Measurements from ENCODE around the gene GBE1.

The GBE1 gene

GRCh38 chr3:81579744-81580143 lies 181.7 kb downstream of the GBE1 start:
- WGBS, result 95% methylated on average over 1 of the region's 2 CpGs
- no peak overlapping the region for H4K91ac ChIP-seq (ENCODE audit: low read length)
- no peak overlapping the region for H3K14ac ChIP-seq (ENCODE audit: low read length in 2 of 2)
- no peak overlapping the region for H2AFZ ChIP-seq (ENCODE audit: low read depth, low read length)
- H3K27me3 ChIP-seq (ENCODE audit: control insufficient read depth in 1 of 2, insufficient read depth in 1 of 2, low read length in 2 of 2), result no peaks in the 10 kb centered on the region
- no peak overlapping the region for H3K4me3 ChIP-seq (ENCODE audit: insufficient read depth in 1 of 2, low read depth in 1 of 2, low read length in 2 of 2)
- DNase-seq, result no peak
- no peak overlapping the region for H2BK15ac ChIP-seq (ENCODE audit: low read depth, poor library complexity, severe bottlenecking)
- H3K4ac ChIP-seq (ENCODE audit: low read depth in 1 of 2, low read length in 2 of 2), result no peak overlapping the region
- H3K36me3 ChIP-seq (ENCODE audit: control insufficient read depth in 1 of 2, insufficient read depth in 2 of 2, low read depth in 1 of 2, low read length in 2 of 2), result peaks cover 0 to 72% of the 10 kb centered on the region in 2 experiments
- H3K79me1 ChIP-seq (replicated peaks; ENCODE audit: low read length, poor library complexity, severe bottlenecking), result no peaks in the 10 kb centered on the region
- H3K23ac ChIP-seq (ENCODE audit: low read length in 2 of 2), result no peak overlapping the region
- H2BK12ac ChIP-seq (ENCODE audit: low read length in 2 of 2), result no peak overlapping the region
- no peak overlapping the region for H3K4me2 ChIP-seq (ENCODE audit: low read length, poor library complexity, severe bottlenecking)
- H3K27ac ChIP-seq (ENCODE audit: low read length, poor library complexity, severe bottlenecking), result no peak overlapping the region
- H2AK5ac ChIP-seq (ENCODE audit: low read length, severe bottlenecking), result no peak overlapping the region
- no peak overlapping the region for H2BK120ac ChIP-seq (ENCODE audit: low read depth, low read length)
- H3K9ac ChIP-seq (ENCODE audit: low read length), result no peak overlapping the region
- H3K9me3 ChIP-seq (ENCODE audit: control insufficient read depth, low read length), result no peaks in the 10 kb centered on the region
- H3K4me1 ChIP-seq (ENCODE audit: control insufficient read depth, insufficient read depth, low read depth, low read length), result no peaks in the 10 kb centered on the region
- no peak overlapping the region for H3K18ac ChIP-seq (ENCODE audit: low read depth in 1 of 2, low read length in 2 of 2)
- no peak overlapping the region for H2BK5ac ChIP-seq (ENCODE audit: low read depth, low read length, poor library complexity, severe bottlenecking)
- no peak overlapping the region for H4K8ac ChIP-seq (ENCODE audit: low read length)

GRCh38 chr3:81572201-81572756 lies 189.2 kb downstream of the GBE1 start:
- no peak overlapping the region for H3K4me2 ChIP-seq (ENCODE audit: low read length, poor library complexity, severe bottlenecking)
- no peak overlapping the region for H4K91ac ChIP-seq (ENCODE audit: low read length)
- no CpG with 5 or more reads among the region's 1 CpG for WGBS
- H3K14ac ChIP-seq (ENCODE audit: low read length in 2 of 2), result no peak overlapping the region
- no peak overlapping the region for H2AFZ ChIP-seq (ENCODE audit: low read depth, low read length)
- no peaks in the 10 kb centered on the region for H3K27me3 ChIP-seq (ENCODE audit: control insufficient read depth in 1 of 2, insufficient read depth in 1 of 2, low read length in 2 of 2)
- no peak overlapping the region for H2BK5ac ChIP-seq (ENCODE audit: low read depth, low read length, poor library complexity, severe bottlenecking)
- no peak overlapping the region for H3K4me3 ChIP-seq (ENCODE audit: insufficient read depth in 1 of 2, low read depth in 1 of 2, low read length in 2 of 2)
- no peak overlapping the region for H2BK15ac ChIP-seq (ENCODE audit: low read depth, poor library complexity, severe bottlenecking)
- peaks cover 0 to 73% of the 10 kb centered on the region in 2 experiments for H3K36me3 ChIP-seq (ENCODE audit: control insufficient read depth in 1 of 2, insufficient read depth in 2 of 2, low read depth in 1 of 2, low read length in 2 of 2)
- no peak overlapping the region for H4K8ac ChIP-seq (ENCODE audit: low read length)
- no peak for DNase-seq
- H3K27ac ChIP-seq (ENCODE audit: low read length, poor library complexity, severe bottlenecking), result no peak overlapping the region
- H3K9ac ChIP-seq (ENCODE audit: low read length), result no peak overlapping the region
- no peaks in the 10 kb centered on the region for H3K4me1 ChIP-seq (ENCODE audit: control insufficient read depth, insufficient read depth, low read depth, low read length)
- no peak overlapping the region for H2BK12ac ChIP-seq (ENCODE audit: low read length in 2 of 2)
- no peak overlapping the region for H3K23ac ChIP-seq (ENCODE audit: low read length in 2 of 2)
- H3K18ac ChIP-seq (ENCODE audit: low read depth in 1 of 2, low read length in 2 of 2), result no peak overlapping the region
- H3K9me3 ChIP-seq (ENCODE audit: control insufficient read depth, low read length), result no peaks in the 10 kb centered on the region
- H2AK5ac ChIP-seq (ENCODE audit: low read length, severe bottlenecking), result no peak overlapping the region
- no peaks in the 10 kb centered on the region for H3K79me1 ChIP-seq (replicated peaks; ENCODE audit: low read length, poor library complexity, severe bottlenecking)
- no peak overlapping the region for H3K4ac ChIP-seq (ENCODE audit: low read depth in 1 of 2, low read length in 2 of 2)
- no peak overlapping the region for H2BK120ac ChIP-seq (ENCODE audit: low read depth, low read length)

- H3K36me3 ChIP-seq (ENCODE audit: control insufficient read depth in 1 of 2, insufficient read depth in 2 of 2, low read depth in 1 of 2, low read length in 2 of 2), result peaks cover 0 to 63% of the 10 kb centered on the region in 2 experiments
- WGBS, result over 99% methylated on average over 4 of the region's 5 CpGs
Measured at GRCh38 chr3:81568378-81568777, 193.1 kb downstream of the GBE1 start.

GRCh38 chr3:81565041-81565440 lies 196.4 kb downstream of the GBE1 start:
- Histone ChIP-seq H3K36me3 (ENCODE audit: control insufficient read depth in 1 of 2, insufficient read depth in 2 of 2, low read depth in 1 of 2, low read length in 2 of 2) (peaks cover 0 to 68% of the 10 kb centered on the region in 2 experiments), H3K4me2 (ENCODE audit: low read length, poor library complexity, severe bottlenecking) (no peak overlapping the region), H2AFZ (ENCODE audit: low read depth, low read length) (no peak overlapping the region), H3K4me1 (ENCODE audit: control insufficient read depth, insufficient read depth, low read depth, low read length) (no peaks in the 10 kb centered on the region), H2BK120ac (ENCODE audit: low read depth, low read length) (no peak overlapping the region), H2BK15ac (ENCODE audit: low read depth, poor library complexity, severe bottlenecking) (no peak overlapping the region), H2AK5ac (ENCODE audit: low read length, severe bottlenecking) (no peak overlapping the region), H2BK5ac (ENCODE audit: low read depth, low read length, poor library complexity, severe bottlenecking) (no peak overlapping the region), H3K9ac (ENCODE audit: low read length) (peak overlapping the region; percentile 3), H3K79me1 (replicated peaks; ENCODE audit: low read length, poor library complexity, severe bottlenecking) (no peaks in the 10 kb centered on the region), H3K4ac (ENCODE audit: low read depth in 1 of 2, low read length in 2 of 2) (no peak overlapping the region), H4K8ac (ENCODE audit: low read length) (no peak overlapping the region), H3K14ac (ENCODE audit: low read length in 2 of 2) (no peak overlapping the region), H3K27me3 (ENCODE audit: control insufficient read depth in 1 of 2, insufficient read depth in 1 of 2, low read length in 2 of 2) (no peaks in the 10 kb centered on the region), H2BK12ac (ENCODE audit: low read length in 2 of 2) (no peak overlapping the region), H3K9me3 (ENCODE audit: control insufficient read depth, low read length) (no peaks in the 10 kb centered on the region), H4K91ac (ENCODE audit: low read length) (no peak overlapping the region), H3K18ac (ENCODE audit: low read depth in 1 of 2, low read length in 2 of 2) (no peak overlapping the region), H3K4me3 (ENCODE audit: insufficient read depth in 1 of 2, low read depth in 1 of 2, low read length in 2 of 2) (no peak overlapping the region), H3K23ac (ENCODE audit: low read length in 2 of 2) (no peak overlapping the region), H3K27ac (ENCODE audit: low read length, poor library complexity, severe bottlenecking) (no peak overlapping the region)
- no peak for DNase-seq
- WGBS, result 100% methylated on average over 1 of the region's 2 CpGs

More at GRCh38 chr3:81568378-81568777, 193.1 kb downstream of the GBE1 start:
- DNase-seq, result no peak
- Histone ChIP-seq H3K4me1 (ENCODE audit: control insufficient read depth, insufficient read depth, low read depth, low read length) (no peaks in the 10 kb centered on the region), H4K91ac (ENCODE audit: low read length) (no peak overlapping the region), H3K18ac (ENCODE audit: low read depth in 1 of 2, low read length in 2 of 2) (no peak overlapping the region), H3K79me1 (replicated peaks; ENCODE audit: low read length, poor library complexity, severe bottlenecking) (no peaks in the 10 kb centered on the region), H3K23ac (ENCODE audit: low read length in 2 of 2) (no peak overlapping the region), H3K27me3 (ENCODE audit: control insufficient read depth in 1 of 2, insufficient read depth in 1 of 2, low read length in 2 of 2) (no peaks in the 10 kb centered on the region), H3K9ac (ENCODE audit: low read length) (no peak overlapping the region), H3K4ac (ENCODE audit: low read depth in 1 of 2, low read length in 2 of 2) (no peak overlapping the region), H2BK5ac (ENCODE audit: low read depth, low read length, poor library complexity, severe bottlenecking) (no peak overlapping the region), H3K4me3 (ENCODE audit: insufficient read depth in 1 of 2, low read depth in 1 of 2, low read length in 2 of 2) (no peak overlapping the region), H2BK15ac (ENCODE audit: low read depth, poor library complexity, severe bottlenecking) (no peak overlapping the region), H3K4me2 (ENCODE audit: low read length, poor library complexity, severe bottlenecking) (no peak overlapping the region), H3K9me3 (ENCODE audit: control insufficient read depth, low read length) (no peaks in the 10 kb centered on the region), H2BK120ac (ENCODE audit: low read depth, low read length) (no peak overlapping the region), H3K27ac (ENCODE audit: low read length, poor library complexity, severe bottlenecking) (no peak overlapping the region), H2AK5ac (ENCODE audit: low read length, severe bottlenecking) (no peak overlapping the region), H4K8ac (ENCODE audit: low read length) (no peak overlapping the region), H2BK12ac (ENCODE audit: low read length in 2 of 2) (no peak overlapping the region), H3K14ac (ENCODE audit: low read length in 2 of 2) (no peak overlapping the region), H2AFZ (ENCODE audit: low read depth, low read length) (no peak overlapping the region)

Data from mesenchymal stem cell (in vitro differentiated cells and primary cell).